K562 (cell line): ENCODE results near the gene GARNL3. TPM values are rescaled to one million over a fixed set of nuclear protein-coding genes. Genes with fewer than 3 reads are reported as not detected.

ENCODE experiments used
- ATAC-seq: fragments of 200-7000 bp; cut with Tn5 transposase; 3 replicates; pipeline ENCODE4 v1.9.1; 2020; ENCODE audit warnings: moderate library complexity
- BruUV-seq: library from RNA; stranded (reverse); fragments of 400-500 nt; replicated peaks from 2 replicates; lab custom pipeline; 2021; lab: Mats Ljungman, UMichigan
- CTCF ChIA-PET: fragments of 300-600 bp; formaldehyde crosslinking; extraction: SDS; loops from one replicate; lab custom pipeline; 2021; ENCODE audit warnings: low intra/inter-chr PET ratio; lab: Yijun Ruan, JAX
- POLR2A ChIA-PET: fragments of 300-600, 350-650 bp; sonication (Branson Sonifier 250); formaldehyde crosslinking; extraction: SDS; loops from one replicate; lab custom pipeline; 2021; ENCODE audit warnings: antibody characterized with exemption, inconsistent platforms; lab: Yijun Ruan, JAX
- DNase-seq, 4 experiments: peaks; one replicate each; pipeline versions ENCODE4 v3.0.0 to v3.0.0-alpha.2; 2011 to 2018; ENCODE audit warnings: low spot score in 3 of 4, mixed read lengths in 3 of 4; ENCODE audit errors: extremely low read depth in 1 of 4
- FAIRE-seq: peaks from 2 replicates; lab custom pipeline; 2011; peaks lifted over from hg19 to GRCh38; lab: Jason Lieb, UNC
- H2AFZ ChIP-seq: 2 replicates; pipeline ENCODE4 v1.6.0; 2011; ENCODE audit warnings: low read depth, low read length, control low read depth, inconsistent platforms
- H3K27ac ChIP-seq: fragments of 200-600 bp; 3 replicates; pipeline ENCODE4 v1.8.0; 2011; ENCODE audit warnings: low read depth, mild to moderate bottlenecking, control low read depth, inconsistent platforms, low read length, moderate library complexity, mixed read lengths; ENCODE audit errors: extremely low read depth
- H3K27me3 ChIP-seq, 2 experiments: fragments of 300-600 bp in 1 of 2; 2 replicates in 1 of 2; 3 replicates in 1 of 2; pipeline versions ENCODE4 v1.6.0 to v1.8.0; 2011; ENCODE audit warnings: inconsistent platforms in 2 of 2, low read length in 2 of 2, mild to moderate bottlenecking in 1 of 2, mixed read lengths in 1 of 2, moderate library complexity in 1 of 2; ENCODE audit not compliant: control insufficient read depth in 2 of 2, insufficient read depth in 2 of 2
- H3K36me3 ChIP-seq: fragments of 300-600 bp; 3 replicates; pipeline ENCODE4 v1.8.0; 2011; ENCODE audit warnings: mild to moderate bottlenecking, low read length, inconsistent platforms; ENCODE audit not compliant: control insufficient read depth, insufficient read depth
- H3K4me1 ChIP-seq, 2 experiments: fragments of 200-600 bp in 1 of 2; replicated peaks in 1 of 2; 2 replicates in 1 of 2; 3 replicates in 1 of 2; pipeline versions ENCODE4 v1.5.1 to v1.8.0; 2011; ENCODE audit warnings: inconsistent platforms in 2 of 2, low read length in 2 of 2, mild to moderate bottlenecking in 1 of 2, mixed read lengths in 1 of 2, moderate library complexity in 1 of 2; ENCODE audit not compliant: control insufficient read depth in 2 of 2, insufficient read depth in 2 of 2
- H3K4me2 ChIP-seq: 2 replicates; pipeline ENCODE4 v1.6.1; 2011; ENCODE audit warnings: low read length, control low read depth, inconsistent platforms, mixed read lengths; ENCODE audit not compliant: insufficient read depth
- H3K4me3 ChIP-seq: fragments of 200-600 bp; sonication (generic), shearing (Covaris generic); 2 replicates; pipeline ENCODE4 v1.5.1; 2016; ENCODE audit warnings: control low read depth, inconsistent platforms
- H3K79me2 ChIP-seq: fragments of 200-600 bp; 3 replicates; pipeline ENCODE4 v1.8.0; 2011; ENCODE audit warnings: low read length, inconsistent platforms; ENCODE audit not compliant: control insufficient read depth, insufficient read depth
- H3K9ac ChIP-seq, 2 experiments: 2 replicates each; pipeline versions ENCODE4 v1.6.0 to v1.6.1; 2011; ENCODE audit warnings: low read depth in 2 of 2, low read length in 2 of 2, control low read depth in 1 of 2, inconsistent platforms in 1 of 2, mild to moderate bottlenecking in 1 of 2, mixed read lengths in 1 of 2; ENCODE audit not compliant: insufficient read depth in 1 of 2
- H3K9me1 ChIP-seq: one replicate; pipeline ENCODE4 v1.6.0; 2011; ENCODE audit warnings: inconsistent platforms, mild to moderate bottlenecking, low read length, moderate library complexity; ENCODE audit not compliant: control insufficient read depth, insufficient read depth
- H3K9me3 ChIP-seq: replicated peaks from 2 replicates; pipeline ENCODE4 v1.5.1; 2011; ENCODE audit warnings: low read depth, low read length, inconsistent platforms; ENCODE audit not compliant: control insufficient read depth, insufficient read depth
- H4K20me1 ChIP-seq: replicated peaks from 2 replicates; pipeline ENCODE4 v1.6.1; 2011; ENCODE audit warnings: low read length, inconsistent platforms, mixed read lengths; ENCODE audit not compliant: control insufficient read depth, insufficient read depth
- BRD4 ChIP-seq: fragments of 200-600 bp; sonication (generic); IDR thresholded peaks from 2 replicates; pipeline ENCODE4 v1.6.1; 2017; ENCODE audit warnings: inconsistent platforms
- CBX1 ChIP-seq: sonication (generic); IDR thresholded peaks from 2 replicates; pipeline ENCODE4 v1.6.1; 2016; ENCODE audit warnings: antibody characterized with exemption, low read depth, mild to moderate bottlenecking
- KLF10 ChIP-seq: fragments of 250-450 bp; sonication (Bioruptor Pico); IDR thresholded peaks from 2 replicates; pipeline ENCODE4 v1.6.1; 2021; ENCODE audit warnings: matching md5 sums
- LEF1 ChIP-seq: fragments of 450-650 bp; IDR thresholded peaks from 2 replicates; pipeline ENCODE4 v1.6.1; 2016; ENCODE audit warnings: mild to moderate bottlenecking
- MAZ ChIP-seq, 2 experiments: fragments of 450-650 bp in 1 of 2; sonication (generic) in 1 of 2; formaldehyde crosslinking; IDR thresholded peaks in 1 of 2; conservative IDR thresholded peaks in 1 of 2; 2 replicates each; pipeline versions ENCODE4 v1.4.0 to v1.5.0; 2020; ENCODE audit warnings: mild to moderate bottlenecking in 1 of 2, missing genetic modification reagents in 1 of 2
- MCM3 ChIP-seq: fragments of 450-650 bp; IDR thresholded peaks from 2 replicates; pipeline ENCODE4 v1.6.1; 2016
- NFE2 ChIP-seq: IDR thresholded peaks from 2 replicates; pipeline ENCODE4 v1.6.1; 2014; ENCODE audit warnings: antibody characterized with exemption, low read depth
- SLC30A9 ChIP-seq: fragments of 250-450 bp; sonication (Bioruptor Pico); IDR thresholded peaks from 2 replicates; pipeline ENCODE4 v1.8.0; 2022; ENCODE audit warnings: mild to moderate bottlenecking, moderate library complexity
- SMARCA5 ChIP-seq: fragments of 450-650 bp; IDR thresholded peaks from 2 replicates; pipeline ENCODE4 v1.6.1; 2016
- ZBTB8A ChIP-seq: fragments of 450-650 bp; IDR thresholded peaks from 2 replicates; pipeline ENCODE4 v1.6.1; 2018; ENCODE audit warnings: mild to moderate bottlenecking, moderate library complexity; ENCODE audit not compliant: partially characterized antibody
- ZNF121 ChIP-seq: sonication (generic); formaldehyde crosslinking; conservative IDR thresholded peaks from 2 replicates; pipeline ENCODE4 v1.8.0; 2022; ENCODE audit warnings: missing genetic modification reagents
- ZNF224 ChIP-seq: sonication (generic); formaldehyde crosslinking; IDR thresholded peaks from 2 replicates; pipeline ENCODE4 v1.8.0; 2022; ENCODE audit warnings: mild to moderate bottlenecking, missing genetic modification reagents
- ZNF311 ChIP-seq: fragments of 250-450 bp; sonication (Bioruptor Pico); IDR thresholded peaks from 2 replicates; pipeline ENCODE4 v1.4.0; 2020; ENCODE audit warnings: mild to moderate bottlenecking, moderate library complexity
- in situ Hi-C: fragments of 300-500 bp; cut with MboI; formaldehyde crosslinking; loops from 4 replicates; pipeline ENCODE4 v1.15.0; 2018; ENCODE audit warnings: inconsistent platforms, mixed read lengths
- intact Hi-C: fragments of 100-400 bp; cut with micrococcal nuclease; formaldehyde crosslinking; loops from 2 replicates; pipeline ENCODE4 v1.14.2; 2022
- polyA plus RNA-seq, 8 experiments: library from polyadenylated mRNA; depleted of rRNA in 4 of 8; stranded (reverse) in 5 of 8; unstranded in 3 of 8; fragments of >200 nt; fragmentation: Nextera tagmentation in 2 of 8; fragmentation: Illumina TruSeq in 1 of 8; extraction: Ambion mirVana in 2 of 8; extraction: Trizol in 1 of 8; gene quantifications; 2 replicates each; pipeline versions ENCODE4 v1.2.1 to v1.2.3, GENCODE V29; 2011 to 2014; ENCODE audit warnings: inconsistent platforms in 1 of 8, missing spikeins in 1 of 8
- total RNA-seq, 7 experiments: library from RNA; depleted of rRNA in 6 of 7; stranded (reverse); fragments of >200 nt in 6 of 7; fragmentation: Illumina TruSeq in 2 of 7; extraction: Trizol in 2 of 7; gene quantifications; 2 replicates each; pipeline versions ENCODE4 v1.2.1 to v1.2.3, GENCODE V29; 2011 to 2021; ENCODE audit warnings: low replicate concordance in 1 of 7
- TF ChIP-seq, protein P1 (sequence below): fragments of 200-800 bp; sonication (Bioruptor generic); IDR thresholded peaks from 2 replicates; pipeline ENCODE4 v1.6.1; 2016; ENCODE audit warnings: missing genetic modification characterization, missing compliant biosample characterization

GARNL3 gene
- total and polyA plus RNA-seq, 9 of the 15 experiments (the other 6 are each of a cell fraction or from before 2014, with no cell fraction given) = 0.35 to 2.7 (median 1.6) TPM

GRCh38 chr9:127285965-127286364, 21.4 kb downstream of the GARNL3 start:
- ChIA-PET POLR2A (interaction anchor here (1.0 kb wide), 1 partner anchor 12 kb away, joined by 3 read pairs; no protein-coding TSS in a partner anchor), CTCF (no interaction called here)
- Histone ChIP-seq H3K27ac (no peak overlapping the region), H3K9me1 (no peaks in the 10 kb centered on the region), H4K20me1 (no peaks in the 10 kb centered on the region), H3K27me3 (peaks cover 6 to 21% of the 10 kb centered on the region in 2 experiments; a peak in 4 of 5 replicates), H3K9ac (no peak overlapping the region), H3K9me3 (no peaks in the 10 kb centered on the region), H3K36me3 (no peaks in the 10 kb centered on the region), H3K79me2 (no peaks in the 10 kb centered on the region), H2AFZ (no peak overlapping the region), H3K4me3 (no peak overlapping the region), H3K4me2 (no peak overlapping the region), H3K4me1 (no peaks in the 10 kb centered on the region)
- ATAC-seq = no peak
- intact Hi-C loops (no loop called here), in situ Hi-C loops (no loop called here)
- BruUV-seq = no TSS peak
- no peak for DNase-seq
- TF ChIP-seq MCM3 = no peak
- no peak for TF ChIP-seq SMARCA5
- TF ChIP-seq CBX1 = no peak
- TF ChIP-seq NFE2 = no peak
- TF ChIP-seq ZNF121 (CRISPR knock-in tag) = no peak
- TF ChIP-seq MAZ (CRISPR knock-in tag; conservative IDR thresholded peaks at IDR 0.05 in 1 of 2, IDR thresholded peaks at IDR 0.05 in 1 of 2) = no peak
- no peak for TF ChIP-seq SLC30A9 (CRISPR knock-in tag)
- TF ChIP-seq KLF10 (CRISPR knock-in tag) = no peak
- no peak for TF ChIP-seq LEF1
- no peak for TF ChIP-seq BRD4
- no peak for TF ChIP-seq ZNF311
- no peak for TF ChIP-seq ZBTB8A
- TF ChIP-seq, protein P1, sequence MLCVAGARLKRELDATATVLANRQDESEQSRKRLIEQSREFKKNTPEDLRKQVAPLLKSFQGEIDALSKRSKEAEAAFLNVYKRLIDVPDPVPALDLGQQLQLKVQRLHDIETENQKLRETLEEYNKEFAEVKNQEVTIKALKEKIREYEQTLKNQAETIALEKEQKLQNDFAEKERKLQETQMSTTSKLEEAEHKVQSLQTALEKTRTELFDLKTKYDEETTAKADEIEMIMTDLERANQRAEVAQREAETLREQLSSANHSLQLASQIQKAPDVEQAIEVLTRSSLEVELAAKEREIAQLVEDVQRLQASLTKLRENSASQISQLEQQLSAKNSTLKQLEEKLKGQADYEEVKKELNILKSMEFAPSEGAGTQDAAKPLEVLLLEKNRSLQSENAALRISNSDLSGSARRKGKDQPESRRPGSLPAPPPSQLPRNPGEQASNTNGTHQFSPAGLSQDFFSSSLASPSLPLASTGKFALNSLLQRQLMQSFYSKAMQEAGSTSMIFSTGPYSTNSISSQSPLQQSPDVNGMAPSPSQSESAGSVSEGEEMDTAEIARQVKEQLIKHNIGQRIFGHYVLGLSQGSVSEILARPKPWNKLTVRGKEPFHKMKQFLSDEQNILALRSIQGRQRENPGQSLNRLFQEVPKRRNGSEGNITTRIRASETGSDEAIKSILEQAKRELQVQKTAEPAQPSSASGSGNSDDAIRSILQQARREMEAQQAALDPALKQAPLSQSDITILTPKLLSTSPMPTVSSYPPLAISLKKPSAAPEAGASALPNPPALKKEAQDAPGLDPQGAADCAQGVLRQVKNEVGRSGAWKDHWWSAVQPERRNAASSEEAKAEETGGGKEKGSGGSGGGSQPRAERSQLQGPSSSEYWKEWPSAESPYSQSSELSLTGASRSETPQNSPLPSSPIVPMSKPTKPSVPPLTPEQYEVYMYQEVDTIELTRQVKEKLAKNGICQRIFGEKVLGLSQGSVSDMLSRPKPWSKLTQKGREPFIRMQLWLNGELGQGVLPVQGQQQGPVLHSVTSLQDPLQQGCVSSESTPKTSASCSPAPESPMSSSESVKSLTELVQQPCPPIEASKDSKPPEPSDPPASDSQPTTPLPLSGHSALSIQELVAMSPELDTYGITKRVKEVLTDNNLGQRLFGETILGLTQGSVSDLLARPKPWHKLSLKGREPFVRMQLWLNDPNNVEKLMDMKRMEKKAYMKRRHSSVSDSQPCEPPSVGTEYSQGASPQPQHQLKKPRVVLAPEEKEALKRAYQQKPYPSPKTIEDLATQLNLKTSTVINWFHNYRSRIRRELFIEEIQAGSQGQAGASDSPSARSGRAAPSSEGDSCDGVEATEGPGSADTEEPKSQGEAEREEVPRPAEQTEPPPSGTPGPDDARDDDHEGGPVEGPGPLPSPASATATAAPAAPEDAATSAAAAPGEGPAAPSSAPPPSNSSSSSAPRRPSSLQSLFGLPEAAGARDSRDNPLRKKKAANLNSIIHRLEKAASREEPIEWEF = no peak
- TF ChIP-seq ZNF224 (CRISPR knock-in tag) = no peak
- FAIRE-seq = no peak
